ENCODE measurements around the gene NDE1.
"Not testable (repeated sequence)": the region's sequence is repeated elsewhere in the genome, so short reads cannot be mapped to it uniquely, and the experiment has no call there.

NDE1 gene, protein sequence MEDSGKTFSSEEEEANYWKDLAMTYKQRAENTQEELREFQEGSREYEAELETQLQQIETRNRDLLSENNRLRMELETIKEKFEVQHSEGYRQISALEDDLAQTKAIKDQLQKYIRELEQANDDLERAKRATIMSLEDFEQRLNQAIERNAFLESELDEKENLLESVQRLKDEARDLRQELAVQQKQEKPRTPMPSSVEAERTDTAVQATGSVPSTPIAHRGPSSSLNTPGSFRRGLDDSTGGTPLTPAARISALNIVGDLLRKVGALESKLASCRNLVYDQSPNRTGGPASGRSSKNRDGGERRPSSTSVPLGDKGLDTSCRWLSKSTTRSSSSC

DNA sequence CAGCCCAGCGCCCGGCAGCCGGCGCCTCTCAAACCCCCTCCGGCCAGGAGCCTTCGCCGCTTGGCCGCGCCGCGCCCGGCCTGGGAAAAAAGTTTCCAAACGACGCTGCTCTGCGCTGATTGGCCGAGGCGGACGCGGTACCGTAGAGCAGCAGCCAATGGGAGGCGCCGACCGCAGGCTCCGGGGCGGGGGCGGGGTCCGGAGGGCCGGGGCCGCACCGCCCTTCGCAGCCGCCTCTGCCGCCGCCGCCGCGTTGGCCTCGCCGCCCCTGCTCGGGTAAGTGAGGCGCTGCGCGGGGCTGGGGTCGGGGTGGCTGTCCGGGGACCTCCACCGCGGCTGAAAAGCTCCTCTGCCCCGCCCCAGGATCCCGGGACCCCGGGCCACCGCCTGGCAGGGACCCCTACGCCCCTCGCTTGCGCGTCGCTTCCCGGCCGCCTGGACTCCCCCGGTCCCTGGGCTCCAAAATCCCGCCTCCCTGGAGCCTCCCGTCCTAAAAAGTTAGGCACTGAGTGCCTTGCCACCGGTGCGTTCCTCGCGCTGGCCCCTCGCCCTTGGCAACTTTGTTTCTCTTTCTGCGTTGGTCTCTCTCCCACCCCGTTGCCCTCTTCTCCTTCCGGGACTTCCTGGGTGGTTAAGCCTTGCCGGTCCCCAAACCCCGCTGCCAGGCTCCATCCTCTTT is at the start of gene NDE1:
TSS of gene NDE1 (plus strand) at position 227 of the 679 bp plus-strand sequence. CDS start 14,534 bp downstream, outside the sequence.
- DNase-seq (ENCODE audit: low read depth in 1 of 2, low spot score in 1 of 2) = peak; percentile 65 to 79

GRCh38 chr16:15601212-15601879 is 48.7 kb upstream of the NDE1 start:
- no peak for DNase-seq (ENCODE audit: low read depth in 1 of 2, low spot score in 1 of 2)

- no peak for DNase-seq (ENCODE audit: low read depth in 1 of 2, low spot score in 1 of 2)
Observed at GRCh38 chr16:15602285-15603044, 47.6 kb upstream of the NDE1 start.

DNA sequence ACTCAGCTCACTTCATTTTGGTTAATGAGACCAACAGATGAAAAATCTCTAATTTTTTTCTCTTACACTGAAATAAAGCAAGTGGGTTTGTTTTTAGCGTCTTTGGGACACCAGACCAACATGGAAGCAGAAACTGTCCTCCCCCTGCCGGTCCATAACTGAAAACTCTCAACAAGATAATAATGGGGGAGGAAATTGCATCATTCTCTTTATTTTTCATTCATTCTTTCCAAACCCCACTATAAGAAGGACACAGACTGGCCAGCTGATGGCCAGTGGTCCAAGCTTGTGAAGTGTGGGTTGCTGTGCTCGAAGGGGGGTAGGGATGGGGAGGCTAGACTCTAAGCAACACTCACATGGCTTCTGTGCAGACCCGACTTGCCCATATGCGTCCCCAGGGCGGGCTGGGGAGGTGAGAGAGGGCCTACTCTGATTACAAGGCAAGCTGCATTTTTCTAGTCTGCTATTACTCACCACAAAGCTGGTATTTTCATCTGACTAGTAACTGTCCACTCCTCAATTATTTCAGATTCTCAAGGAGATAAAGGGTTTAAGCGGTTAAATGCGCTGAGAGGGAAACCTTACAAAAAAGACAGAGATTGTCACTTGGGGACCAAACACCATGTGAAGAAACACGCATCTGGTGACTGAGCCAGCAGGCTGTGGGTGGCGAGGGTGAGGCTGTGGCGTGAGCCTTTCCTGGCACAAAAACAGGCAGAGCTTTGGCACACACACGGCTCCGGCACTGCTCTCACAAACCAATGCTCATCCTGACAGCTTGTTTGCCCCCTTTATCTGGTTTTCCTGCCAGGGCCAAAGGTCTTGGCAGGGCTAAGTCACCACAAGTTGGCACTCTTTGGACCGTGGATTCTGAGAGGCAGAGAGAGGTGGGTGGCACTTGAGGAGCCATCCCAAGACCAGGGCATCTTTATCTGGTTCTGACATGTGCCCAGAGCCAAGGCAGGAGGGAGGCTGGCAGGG is 45.3 kb upstream of the NDE1 start:
- no peak for DNase-seq (ENCODE audit: low read depth in 1 of 2, low spot score in 1 of 2)

DNA sequence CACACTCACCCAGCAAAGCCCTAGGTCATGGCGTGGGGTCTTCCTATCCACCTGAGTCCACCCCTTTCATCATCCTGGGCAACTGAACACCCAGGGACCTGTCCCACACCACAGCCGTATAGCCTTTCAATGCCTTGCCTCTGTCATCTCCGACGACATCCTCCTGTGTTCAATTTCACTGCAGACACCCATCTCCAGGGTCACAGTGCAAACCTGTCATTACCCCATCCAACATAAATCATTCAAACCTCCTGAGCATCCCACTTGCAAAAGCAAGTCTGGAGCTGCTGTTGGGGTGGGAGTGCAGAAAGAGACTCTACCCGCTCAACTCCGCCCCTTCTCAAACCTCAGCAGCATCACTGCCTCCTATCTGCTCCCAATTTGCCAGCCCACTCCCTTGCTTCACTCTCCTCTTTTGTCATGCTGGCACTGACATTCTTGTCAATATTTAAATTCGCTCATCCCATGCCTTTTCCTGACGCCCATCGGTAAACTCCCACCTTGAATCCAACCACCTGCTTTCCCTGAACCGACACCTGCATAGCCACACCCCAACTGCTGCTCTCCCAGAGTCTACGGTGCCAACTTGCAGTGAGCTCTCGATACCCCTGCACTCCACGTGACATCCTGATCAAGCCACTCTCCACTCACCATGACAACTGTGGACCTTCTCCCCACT is 44.1 kb upstream of the NDE1 start:
- DNase-seq (ENCODE audit: low read depth in 1 of 2, low spot score in 1 of 2) = no peak

- no peak for DNase-seq (ENCODE audit: low read depth in 1 of 2, low spot score in 1 of 2)
Observed at GRCh38 chr16:15606518-15607220, 43.4 kb upstream of the NDE1 start.

DNA sequence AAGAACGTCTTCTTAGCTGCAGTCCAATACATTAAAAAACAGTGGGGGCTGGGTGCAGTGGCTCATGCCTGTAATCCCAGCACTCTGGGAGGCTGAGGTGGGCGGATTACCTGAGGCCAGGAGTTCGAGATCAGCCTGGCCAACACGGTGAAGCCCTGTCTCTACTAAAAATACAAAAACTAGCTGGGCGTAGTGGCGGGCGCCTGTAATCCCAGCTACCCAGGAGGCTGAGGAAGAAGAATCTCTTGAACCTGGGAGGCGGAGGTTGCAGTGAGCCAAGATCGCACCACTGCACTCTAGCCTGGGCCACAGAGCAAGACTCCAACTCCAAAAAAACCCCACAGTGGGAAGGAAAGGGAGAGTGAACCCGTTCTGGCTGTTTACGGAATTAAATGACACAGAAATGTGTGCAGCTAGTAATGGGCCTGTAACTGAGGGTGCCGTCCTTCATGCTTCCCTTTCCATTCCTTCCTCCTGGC is 42.8 kb upstream of the NDE1 start:
- not testable (repeated sequence) for DNase-seq (ENCODE audit: low read depth in 1 of 2, low spot score in 1 of 2)

- no peak for DNase-seq (ENCODE audit: low read depth in 1 of 2, low spot score in 1 of 2)
Observed at GRCh38 chr16:15607700-15608396, 42.2 kb upstream of the NDE1 start.

DNA sequence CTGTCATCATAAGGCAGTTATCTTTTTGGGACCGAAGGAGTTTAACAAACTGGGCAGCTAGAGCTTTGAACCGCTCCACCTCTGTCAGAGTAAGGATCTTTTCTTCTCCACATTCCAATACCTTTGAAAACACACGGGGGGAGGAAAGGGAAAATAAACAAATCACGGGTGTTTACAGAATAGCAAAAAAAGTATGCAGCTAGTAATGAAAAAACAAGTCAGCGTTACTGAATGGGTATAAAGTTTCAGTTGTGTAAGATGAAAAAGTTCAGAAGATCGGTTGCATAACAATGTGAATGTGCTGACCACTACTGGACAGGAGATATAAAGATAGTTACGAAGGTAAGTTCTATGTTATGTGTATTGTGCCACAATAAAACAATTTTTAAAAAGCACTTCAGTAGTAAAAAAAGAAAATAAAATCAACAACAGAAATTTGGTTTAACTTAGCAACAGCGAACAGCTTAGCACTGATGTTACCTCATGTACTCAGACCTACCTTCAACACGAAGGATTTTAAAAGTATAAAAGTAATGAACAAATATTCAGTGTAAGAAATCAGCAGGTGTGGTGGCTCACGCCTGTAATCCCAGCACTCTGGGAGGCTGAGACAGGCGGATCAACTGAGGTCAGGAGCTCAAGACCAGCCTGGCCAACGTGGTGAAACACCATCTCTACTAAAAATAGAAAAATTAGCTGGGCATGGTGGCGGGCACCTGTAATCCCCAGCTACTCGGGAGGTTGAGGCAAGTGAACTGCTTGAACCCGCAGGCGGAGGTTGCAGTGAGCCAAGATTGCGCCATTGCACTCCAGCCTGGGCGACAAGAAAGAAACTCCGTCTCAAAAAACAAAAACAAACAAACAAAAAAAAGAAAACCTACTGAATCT is 41.4 kb upstream of the NDE1 start:
- no peak for DNase-seq (ENCODE audit: low read depth in 1 of 2, low spot score in 1 of 2)

DNA sequence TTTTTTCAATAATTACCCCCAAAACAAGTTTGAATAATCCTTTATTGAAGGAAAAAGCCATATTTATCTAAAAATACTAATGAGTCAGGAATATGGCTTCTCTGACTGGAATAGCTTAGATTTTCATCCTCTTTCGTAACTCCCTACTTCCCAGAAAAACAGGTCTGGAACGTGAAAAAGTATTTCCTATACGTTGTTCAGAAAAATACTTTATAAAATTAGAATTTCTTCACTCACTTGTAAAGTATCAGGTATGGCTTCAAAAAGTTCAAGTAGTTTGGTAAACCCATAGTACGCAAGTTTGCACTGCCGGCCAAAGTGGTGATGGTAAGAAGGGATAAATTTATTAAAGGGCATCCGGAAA is 40.8 kb upstream of the NDE1 start:
- DNase-seq (ENCODE audit: low read depth in 1 of 2, low spot score in 1 of 2) = no peak

DNA sequence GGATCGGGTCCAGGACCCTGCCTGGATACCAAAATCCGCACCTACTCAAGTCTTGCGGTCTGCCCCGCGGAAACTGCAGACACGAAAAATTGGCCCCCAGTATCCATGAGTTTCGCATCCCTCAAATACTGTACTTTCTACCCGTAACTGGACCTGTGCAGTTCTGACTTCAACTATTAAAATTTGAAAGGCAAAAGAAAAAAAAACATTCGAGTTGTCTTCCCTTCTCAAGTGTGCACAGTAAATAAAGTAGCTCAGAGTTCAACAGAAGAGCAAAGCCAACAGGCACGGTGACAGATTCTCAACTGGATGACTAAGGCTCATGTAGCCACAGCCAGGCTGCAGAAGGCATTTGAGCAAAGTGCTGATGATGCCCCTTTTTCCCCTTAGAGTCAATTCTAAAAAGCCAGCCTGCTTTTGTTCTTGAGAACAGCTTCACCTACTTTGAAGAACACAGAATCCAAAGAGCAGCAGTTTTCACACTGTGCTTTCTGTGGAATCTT is 39.6 kb upstream of the NDE1 start:
- no peak for DNase-seq (ENCODE audit: low read depth in 1 of 2, low spot score in 1 of 2)

GRCh38 chr16:15611610-15612009 is 38.4 kb upstream of the NDE1 start:
- no peak for DNase-seq (ENCODE audit: low read depth in 1 of 2, low spot score in 1 of 2)

GRCh38 chr16:15613676-15614075 is 36.4 kb upstream of the NDE1 start:
- DNase-seq (ENCODE audit: low read depth in 1 of 2, low spot score in 1 of 2) = no peak

- no peak for DNase-seq (ENCODE audit: low read depth in 1 of 2, low spot score in 1 of 2)
Observed at GRCh38 chr16:15616012-15616411, 34.0 kb upstream of the NDE1 start.

DNA sequence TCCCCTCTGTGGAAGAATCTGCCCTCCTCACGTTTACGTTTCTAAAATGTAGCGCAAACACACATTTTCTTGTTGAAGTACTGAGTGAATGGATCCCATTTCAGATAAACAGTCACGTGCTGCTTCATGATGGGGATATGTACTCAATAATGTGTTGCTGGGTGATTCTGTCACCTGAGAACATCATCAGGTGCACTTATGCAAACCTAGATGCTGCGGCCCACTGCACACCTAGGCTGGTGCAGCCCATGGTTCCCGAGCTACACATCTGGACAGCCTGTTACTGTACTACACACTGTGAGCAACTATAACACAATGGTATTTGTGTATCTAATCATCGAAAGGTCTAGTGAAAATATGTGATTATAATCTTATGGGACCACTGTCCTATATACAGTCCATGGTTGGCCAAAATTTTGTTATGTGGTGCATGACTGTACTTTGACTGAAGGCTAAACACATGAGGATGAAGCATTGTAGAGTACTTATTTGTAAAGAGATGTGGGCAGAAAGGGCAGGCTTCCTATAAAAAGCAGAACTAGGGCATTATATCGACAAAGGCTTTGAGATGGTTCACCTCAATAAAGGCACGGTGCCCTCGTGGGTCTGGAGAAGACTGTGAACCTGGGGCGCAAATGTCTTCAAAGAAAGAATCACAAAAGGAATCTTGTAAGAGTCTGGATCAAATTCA is 33.4 kb upstream of the NDE1 start:
- DNase-seq (ENCODE audit: low read depth in 1 of 2, low spot score in 1 of 2) = no peak

GRCh38 chr16:15617901-15618300 is 32.1 kb upstream of the NDE1 start:
- no peak for DNase-seq (ENCODE audit: low read depth in 1 of 2, low spot score in 1 of 2)

DNA sequence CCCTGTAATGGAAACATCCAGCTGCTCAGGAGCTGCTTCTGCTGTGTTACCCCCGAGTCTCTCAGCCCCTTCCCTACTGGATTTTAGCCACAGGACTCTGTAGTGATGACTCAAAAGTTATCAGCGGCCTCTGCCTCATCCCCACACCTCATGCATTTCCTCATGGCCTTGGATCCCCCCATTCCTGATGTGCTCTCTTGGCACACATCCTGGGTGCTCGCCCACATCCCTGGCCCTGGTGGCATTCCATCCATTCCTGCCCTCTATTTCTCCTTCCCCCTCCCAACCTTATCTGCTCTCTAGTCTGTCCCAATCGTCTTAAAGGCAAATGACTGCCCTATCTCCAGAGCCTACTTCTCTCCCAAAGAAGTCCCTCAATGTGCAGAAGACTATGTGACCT is 31.7 kb upstream of the NDE1 start:
- DNase-seq (ENCODE audit: low read depth in 1 of 2, low spot score in 1 of 2) = no peak

Measured in activated CD4-positive, alpha-beta T cell treated with anti-CD3 and anti-CD28 coated beads, Interleukin-2, amount 50 U/mL, for 24 hours (primary cell).